ENCODE data around the gene METTL13.
"Not testable (repeated sequence)": the region's sequence is repeated elsewhere in the genome, so short reads cannot be mapped to it uniquely, and the experiment has no call there.

The METTL13 gene

DNA sequence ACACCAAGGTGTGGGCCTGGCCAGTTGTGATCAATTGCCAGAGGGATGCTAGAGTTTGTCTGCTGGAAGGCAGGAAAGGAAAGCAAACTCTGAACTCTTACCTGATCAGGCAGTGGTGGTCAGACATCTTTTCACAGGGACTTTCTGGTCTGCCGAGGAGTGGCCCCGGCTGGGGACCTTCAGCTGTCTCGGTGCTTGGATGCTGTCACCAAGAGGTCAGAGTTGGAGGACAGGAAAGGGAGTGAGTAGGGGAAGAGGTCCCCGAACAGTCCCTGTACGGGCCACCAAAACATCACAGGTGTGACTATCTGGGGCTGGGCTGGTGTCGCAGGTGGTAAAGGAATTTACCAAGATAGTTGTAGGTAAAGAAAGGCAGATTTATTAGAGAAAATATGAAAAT, 17.7 kb upstream of the METTL13 start:
- no peak for DNase-seq (ENCODE audit: low read depth in 2 of 2, low spot score in 1 of 2)

DNA sequence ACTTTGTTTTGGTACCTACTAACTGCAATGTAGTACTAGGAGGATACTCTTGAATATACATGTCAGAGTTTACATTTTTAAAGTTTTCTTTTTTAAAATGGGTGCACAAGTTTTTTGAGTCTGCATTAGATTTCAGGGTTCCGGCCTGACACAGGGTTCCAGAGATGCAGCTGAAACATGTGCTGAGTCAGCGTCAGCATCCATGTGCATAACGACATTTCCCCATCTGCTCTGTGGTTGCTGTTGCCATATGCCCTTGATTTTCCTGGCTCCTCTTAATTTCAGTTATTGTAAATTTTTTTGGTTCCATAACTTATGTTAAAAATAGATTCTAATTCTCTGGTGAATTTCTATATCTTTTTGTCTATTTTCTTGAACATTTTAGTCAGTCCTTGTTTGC, 12.3 kb upstream of the METTL13 start:
- no peak for DNase-seq (ENCODE audit: low read depth in 2 of 2, low spot score in 1 of 2)

DNA sequence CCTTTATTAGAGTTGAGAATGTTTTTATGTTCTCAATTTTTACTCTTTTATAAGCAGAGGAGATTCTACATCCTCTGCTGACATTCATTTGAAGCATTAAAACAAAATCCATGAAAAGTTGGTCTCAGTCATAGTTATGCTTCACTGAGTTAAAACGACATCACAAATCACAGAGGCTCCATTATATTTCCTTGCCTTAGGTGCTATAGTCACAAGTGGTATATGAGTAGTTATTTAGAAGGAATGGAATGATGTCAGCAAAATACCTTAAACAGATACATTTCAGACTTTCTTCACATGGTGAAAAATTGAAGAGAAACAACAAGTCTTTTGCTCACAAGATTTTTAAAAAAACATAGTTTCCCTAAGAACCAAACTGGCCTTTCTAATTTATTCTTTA, 11.7 kb upstream of the METTL13 start:
- DNase-seq (ENCODE audit: low read depth in 2 of 2, low spot score in 1 of 2) = no peak

DNA sequence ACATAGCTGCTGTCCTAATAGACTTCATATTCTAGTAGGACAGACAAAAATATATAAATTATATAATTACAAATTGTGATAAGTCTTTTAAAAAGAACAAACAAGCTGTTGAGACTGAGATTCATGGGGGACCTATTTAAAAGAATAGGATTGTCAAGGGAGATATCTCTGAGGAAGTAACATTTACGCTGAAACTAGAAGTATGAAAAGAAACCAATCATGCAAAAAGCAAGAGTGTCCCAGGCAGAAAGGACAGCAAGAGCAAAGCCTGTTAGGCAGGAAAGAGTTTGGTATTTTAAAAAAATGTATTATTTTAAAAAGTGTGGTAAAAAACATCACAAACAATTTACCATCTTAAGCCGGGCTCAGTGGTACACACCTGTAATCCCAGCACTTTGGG, 9.1 kb upstream of the METTL13 start:
- no peak for DNase-seq (ENCODE audit: low read depth in 2 of 2, low spot score in 1 of 2)

DNA sequence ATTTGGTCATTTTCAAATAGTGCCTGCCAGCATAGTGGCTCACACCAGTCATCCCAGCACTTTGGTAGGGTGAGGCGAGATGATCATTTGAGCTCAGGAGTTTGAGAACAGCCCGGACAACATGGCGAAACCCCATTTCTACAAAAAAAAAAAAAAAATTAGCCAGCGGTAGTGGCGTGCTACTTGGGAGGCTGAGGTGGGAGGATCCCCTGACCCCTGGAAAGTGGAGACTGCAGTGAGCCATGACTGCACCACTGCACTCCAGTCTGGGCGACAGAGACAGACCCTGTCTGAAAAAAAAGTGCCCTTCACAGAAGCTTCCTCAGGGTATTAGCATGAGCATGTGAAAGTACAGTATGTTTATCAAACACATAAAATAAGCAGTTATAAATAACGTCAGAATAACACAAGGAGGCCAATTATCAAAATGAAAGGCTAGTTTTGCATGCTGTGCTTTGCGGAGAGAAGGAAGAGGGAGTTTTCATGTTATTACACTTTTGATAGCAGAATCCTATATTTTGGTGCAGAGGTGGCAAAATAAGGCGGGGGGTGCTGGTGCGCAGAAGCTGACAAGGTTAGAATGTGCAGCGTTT, 781 bp upstream of the METTL13 start:
- no peak for DNase-seq (ENCODE audit: low read depth in 2 of 2, low spot score in 1 of 2)

DNA sequence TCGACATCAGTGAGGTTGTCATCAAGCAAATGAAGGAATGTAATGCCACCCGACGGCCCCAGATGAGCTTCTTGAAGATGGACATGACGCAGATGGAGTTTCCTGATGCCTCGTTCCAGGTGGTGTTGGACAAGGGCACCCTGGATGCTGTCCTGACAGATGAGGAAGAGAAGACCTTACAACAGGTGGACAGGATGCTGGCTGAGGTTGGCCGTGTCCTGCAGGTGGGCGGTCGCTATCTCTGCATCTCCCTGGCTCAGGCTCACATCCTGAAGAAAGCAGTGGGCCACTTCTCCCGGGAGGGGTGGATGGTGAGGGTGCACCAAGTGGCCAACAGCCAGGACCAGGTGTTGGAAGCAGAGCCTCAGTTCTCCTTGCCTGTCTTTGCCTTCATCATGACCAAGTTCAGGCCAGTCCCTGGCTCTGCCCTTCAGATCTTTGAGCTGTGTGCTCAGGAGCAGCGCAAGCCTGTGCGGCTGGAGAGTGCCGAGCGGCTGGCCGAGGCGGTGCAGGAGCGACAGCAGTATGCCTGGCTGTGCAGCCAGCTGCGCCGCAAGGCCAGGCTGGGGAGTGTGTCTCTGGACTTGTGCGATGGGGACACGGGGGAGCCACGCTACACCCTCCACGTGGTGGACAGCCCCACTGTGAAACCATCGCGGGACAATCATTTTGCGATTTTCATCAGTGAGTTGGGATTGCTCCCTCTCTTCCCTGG, 2.5 kb downstream of the METTL13 start:
- no peak for DNase-seq (ENCODE audit: low read depth in 2 of 2, low spot score in 1 of 2)

DNA sequence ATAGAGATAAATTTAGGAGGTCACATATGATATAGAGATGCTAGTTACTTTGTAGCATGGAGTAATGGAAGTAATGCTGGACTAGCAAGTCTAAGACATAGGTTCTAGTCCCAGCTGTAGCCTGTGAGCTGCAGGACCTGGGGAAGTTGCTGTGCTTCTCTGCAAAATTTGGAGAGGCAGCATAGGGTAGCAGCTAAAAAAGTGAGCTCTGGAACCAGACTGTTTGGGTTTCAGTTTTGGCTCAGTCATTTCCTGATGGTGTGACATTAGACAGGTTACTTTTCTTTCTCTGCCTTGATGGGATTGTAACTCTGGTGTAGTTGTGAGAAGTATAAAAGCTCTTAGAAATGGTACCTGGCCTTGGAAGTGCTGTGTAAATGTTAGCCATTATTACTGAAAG, 3.3 kb downstream of the METTL13 start:
- no peak for DNase-seq (ENCODE audit: low read depth in 2 of 2, low spot score in 1 of 2)

DNA sequence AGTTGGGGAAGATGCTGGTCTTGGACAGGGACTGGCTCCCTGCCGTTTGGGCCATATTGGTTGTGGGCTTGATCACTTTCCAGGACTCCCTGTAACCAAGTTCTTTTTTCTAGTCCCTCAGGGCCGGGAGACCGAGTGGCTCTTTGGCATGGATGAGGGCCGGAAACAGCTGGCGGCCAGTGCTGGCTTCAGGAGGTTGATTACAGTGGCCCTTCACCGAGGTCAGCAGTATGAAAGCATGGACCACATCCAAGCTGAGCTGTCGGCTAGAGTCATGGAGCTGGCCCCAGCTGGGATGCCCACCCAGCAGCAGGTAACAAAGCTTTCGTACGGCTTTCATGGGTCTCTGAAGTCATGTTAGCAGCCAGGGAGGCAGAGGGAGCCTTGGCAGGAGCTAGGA, 4.3 kb downstream of the METTL13 start:
- no peak for DNase-seq (ENCODE audit: low read depth in 2 of 2, low spot score in 1 of 2)

DNA sequence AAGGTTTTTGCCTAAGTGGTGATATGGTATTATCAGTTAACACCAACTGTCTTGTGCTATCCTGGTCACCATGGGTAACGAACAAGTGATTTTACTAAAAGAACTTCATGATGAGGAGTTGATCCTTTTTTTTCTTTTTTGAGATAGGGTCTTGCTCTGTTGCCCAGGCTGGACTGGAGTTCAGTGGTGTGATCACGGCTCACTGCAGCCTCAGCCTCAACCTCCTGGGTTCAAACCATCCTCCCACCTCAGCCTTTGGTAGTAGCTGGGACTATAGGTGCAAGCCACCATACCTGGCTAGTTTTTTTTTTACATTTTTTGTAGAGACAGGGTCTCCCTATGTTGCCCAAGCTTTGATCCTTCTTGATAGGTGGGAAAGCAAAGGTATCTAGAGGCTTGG, 5.1 kb downstream of the METTL13 start:
- no peak for DNase-seq (ENCODE audit: low read depth in 2 of 2, low spot score in 1 of 2)

DNA sequence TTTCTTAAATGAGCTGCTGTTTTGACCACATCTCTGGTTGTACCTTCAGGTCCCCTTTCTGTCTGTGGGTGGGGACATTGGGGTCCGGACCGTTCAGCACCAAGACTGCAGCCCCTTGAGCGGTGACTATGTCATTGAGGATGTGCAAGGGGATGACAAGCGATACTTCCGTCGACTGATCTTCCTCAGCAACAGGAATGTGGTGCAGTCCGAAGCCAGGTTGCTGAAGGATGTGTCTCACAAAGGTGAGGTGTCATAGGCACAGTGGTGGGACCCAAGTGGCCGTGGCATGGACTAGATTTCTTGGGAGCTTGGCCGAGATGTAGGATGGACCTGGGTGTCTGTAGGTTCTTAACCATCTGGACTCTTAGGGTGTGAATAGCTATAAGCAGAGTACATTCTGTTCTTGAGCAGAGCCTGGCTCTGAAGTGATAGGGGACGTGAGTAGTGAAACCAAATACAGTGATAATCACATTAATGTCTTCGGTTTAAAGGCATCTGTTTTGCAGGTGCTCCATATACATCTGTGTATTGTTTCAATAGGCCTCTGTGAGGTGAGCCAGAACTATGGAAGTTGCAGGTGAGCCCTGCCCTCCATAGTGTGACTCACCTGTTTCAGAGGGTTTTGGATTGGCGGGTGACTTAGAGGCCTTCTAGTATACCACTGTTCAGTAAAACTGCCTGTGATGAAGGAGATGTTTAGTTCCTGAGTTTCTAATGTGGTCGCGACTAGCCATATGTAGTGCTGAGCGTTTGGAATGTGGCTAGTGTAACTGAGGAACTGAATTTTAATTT, 6.4 kb downstream of the METTL13 start:
- no peak for DNase-seq (ENCODE audit: low read depth in 2 of 2, low spot score in 1 of 2)

DNA sequence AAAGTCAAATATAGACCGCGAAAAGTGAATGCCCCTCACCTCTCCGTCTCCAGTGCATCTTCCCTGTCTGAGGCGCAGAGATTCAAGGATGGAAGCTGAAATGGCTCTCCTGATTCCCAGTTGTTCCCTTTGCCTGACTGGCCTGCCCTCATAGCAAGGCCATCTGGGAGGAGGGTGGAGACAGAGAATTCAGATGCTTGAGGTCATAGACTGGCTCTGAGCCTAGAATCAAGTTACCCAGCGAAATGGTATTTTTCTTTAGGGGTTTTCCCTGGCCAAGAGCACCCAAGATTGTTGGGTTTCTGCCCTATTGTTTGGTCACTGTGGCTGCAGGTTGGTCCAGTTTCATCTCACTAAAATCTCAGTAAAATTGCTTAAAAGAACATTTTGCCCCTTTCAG, 7.2 kb downstream of the METTL13 start:
- no peak for DNase-seq (ENCODE audit: low read depth in 2 of 2, low spot score in 1 of 2)

DNA sequence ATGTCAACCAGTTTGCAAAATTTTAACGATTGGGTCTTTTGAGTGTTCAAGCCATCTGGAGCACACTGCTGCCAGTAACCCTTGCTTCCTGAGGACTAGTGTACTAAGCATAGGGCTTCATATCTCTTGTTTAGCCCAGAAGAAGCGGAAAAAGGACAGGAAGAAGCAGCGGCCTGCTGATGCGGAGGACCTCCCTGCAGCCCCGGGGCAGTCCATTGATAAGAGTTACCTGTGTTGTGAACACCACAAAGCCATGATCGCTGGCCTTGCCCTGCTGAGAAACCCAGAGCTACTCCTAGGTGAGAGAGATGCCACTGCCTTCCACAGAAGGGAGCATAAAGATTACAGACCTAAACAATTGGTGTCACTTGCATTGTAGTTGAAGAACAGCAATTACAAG, 8.9 kb downstream of the METTL13 start:
- DNase-seq (ENCODE audit: low read depth in 2 of 2, low spot score in 1 of 2) = no peak

DNA sequence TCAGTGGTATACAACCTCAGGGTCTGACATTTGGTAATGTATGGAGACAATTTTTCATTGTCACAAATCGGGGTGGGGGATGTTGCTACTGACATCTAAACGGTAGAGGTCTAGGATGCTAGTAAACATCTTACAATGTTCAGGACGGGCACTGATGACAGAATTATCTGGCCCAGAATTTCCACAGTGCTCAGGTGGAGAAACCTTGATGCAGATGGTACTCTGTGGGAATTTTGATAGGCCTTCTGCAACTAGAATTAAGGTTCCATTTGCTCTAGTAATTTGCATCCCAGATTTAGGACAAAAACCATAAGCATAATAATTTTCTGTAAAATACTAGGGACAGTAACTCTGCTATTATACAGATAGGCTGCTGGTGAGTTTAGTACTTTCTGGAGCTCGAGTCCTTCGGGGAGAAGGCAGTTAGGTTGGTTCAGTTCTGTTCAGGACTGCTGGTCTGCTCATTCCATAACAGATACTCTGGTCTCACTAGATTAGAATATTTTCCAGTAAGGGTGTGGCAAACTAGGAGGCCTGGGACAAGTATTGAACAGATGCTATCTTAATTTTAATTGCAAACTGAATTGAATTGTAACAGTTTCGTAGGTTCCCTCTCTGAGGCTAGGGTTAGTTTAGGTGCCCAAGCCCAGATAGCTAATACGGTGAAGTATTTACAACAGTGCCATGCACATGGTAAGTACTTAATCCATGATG, 11.4 kb downstream of the METTL13 start:
- no peak for DNase-seq (ENCODE audit: low read depth in 2 of 2, low spot score in 1 of 2)

DNA sequence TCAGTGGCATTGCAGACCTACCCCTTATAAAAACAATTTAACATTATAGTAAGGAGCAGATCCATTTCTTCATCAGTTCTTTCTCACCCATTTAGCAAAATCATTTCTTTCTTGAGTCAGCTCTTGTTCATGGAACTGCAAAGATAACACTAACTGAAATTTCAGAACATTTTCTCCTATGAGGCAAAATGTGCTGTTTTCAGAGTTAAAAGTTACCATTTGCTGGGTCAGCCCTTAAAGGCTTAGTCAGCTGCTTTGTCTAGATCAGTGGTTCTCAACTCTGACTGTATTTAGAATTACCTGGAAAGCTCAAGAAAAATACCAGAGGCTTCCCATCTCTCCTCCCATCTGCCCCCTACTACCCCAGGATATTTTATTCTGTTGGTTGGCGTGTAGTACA, 12.2 kb downstream of the METTL13 start:
- no peak for DNase-seq (ENCODE audit: low read depth in 2 of 2, low spot score in 1 of 2)

DNA sequence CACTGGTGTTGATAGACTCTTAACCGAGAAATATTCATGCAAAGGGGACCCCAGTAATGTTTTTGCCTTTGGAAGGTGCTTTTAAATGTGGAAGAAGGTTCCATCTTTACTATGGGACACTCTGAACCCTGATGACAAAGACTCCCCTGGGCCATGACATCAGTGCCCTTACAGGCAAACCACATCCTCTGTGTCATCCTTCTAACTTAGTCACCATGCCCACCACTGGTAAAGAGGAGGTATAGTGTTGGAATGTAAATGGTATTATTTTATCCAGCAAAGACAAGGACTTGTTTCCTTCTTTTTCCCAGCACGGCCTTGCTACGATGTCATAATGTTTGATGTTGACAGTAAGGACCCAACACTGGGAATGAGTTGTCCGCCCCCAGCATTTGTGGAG, 12.6 kb downstream of the METTL13 start:
- DNase-seq (ENCODE audit: low read depth in 2 of 2, low spot score in 1 of 2) = peak; percentile 26 to 32

DNA sequence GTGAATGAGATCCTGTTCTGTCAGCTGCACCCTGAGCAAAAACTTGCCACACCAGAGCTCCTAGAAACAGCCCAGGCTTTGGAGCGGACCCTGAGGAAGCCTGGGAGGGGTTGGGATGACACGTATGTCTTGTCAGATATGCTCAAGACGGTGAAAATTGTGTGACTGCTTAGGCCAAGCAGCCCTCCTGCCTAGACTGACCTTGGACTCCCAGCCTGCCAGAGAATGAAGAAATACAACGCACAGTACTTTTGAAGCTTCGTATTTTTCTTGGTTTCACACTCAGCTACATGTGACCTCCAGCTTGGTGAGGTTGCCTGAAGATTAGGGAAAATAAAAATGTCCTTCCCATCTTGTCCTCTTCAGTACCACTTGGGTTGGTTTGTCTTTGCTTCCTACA, 15.1 kb downstream of the METTL13 start:
- DNase-seq (ENCODE audit: low read depth in 2 of 2, low spot score in 1 of 2) = no peak

DNA sequence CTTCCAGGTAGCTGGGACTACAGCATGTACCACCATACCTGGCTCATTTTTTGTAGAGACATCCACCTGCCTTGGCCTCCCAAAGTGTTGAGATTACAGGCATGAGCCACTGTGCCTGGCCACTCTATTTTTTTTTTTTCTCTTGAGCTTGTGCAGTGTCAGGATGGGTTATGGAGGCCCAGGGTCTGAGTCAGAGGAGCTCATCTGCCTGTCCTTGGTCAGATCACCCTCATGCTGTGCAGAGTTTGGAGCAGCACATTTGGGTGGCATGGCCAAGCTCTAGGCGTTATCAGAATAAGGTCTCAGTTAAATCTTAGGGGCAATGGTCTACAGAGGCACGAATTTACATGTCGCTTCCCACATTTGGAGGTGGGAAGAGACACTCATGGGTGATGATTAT, 16.9 kb downstream of the METTL13 start:
- no peak for DNase-seq (ENCODE audit: low read depth in 2 of 2, low spot score in 1 of 2)

DNA sequence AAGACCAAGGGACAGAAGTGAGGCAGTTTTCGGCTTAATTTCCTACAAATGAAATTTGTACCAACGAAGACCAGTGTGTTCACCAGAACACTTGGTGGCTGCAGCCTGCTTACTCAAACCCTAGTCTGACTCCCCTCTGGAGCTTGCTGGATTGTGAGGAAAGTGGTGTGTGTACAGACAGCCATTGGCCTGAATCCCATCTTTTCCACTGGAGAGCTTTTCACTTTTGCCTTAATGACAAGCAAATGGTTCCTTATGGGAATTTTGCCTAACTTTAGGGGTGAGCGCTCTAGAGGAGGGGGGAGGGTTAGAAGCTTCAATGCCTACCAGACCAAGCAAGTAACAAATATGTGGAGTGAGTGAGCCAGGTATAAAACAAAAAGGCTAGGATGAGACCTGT, 17.3 kb downstream of the METTL13 start:
- no peak for DNase-seq (ENCODE audit: low read depth in 2 of 2, low spot score in 1 of 2)

DNA sequence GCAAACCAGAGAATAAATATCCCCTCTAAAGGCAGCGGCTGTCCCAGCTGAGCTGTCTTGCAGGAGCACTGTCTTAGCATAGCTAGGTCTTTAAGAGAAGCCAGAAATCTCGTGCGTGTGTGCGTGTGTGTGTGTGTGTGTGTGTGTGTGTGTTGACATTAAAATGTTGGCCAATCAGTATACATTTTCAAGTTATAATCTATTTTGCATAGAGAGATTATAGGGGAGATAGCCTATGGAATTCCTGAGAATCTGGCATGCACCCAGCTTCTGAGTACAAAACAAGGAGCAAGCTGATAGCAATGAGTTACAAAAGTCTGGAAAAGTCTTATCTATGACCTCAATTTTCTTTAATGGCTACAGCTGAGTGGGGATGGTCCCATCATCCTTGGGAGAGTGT, 17.7 kb downstream of the METTL13 start:
- DNase-seq (ENCODE audit: low read depth in 2 of 2, low spot score in 1 of 2) = no peak

DNA sequence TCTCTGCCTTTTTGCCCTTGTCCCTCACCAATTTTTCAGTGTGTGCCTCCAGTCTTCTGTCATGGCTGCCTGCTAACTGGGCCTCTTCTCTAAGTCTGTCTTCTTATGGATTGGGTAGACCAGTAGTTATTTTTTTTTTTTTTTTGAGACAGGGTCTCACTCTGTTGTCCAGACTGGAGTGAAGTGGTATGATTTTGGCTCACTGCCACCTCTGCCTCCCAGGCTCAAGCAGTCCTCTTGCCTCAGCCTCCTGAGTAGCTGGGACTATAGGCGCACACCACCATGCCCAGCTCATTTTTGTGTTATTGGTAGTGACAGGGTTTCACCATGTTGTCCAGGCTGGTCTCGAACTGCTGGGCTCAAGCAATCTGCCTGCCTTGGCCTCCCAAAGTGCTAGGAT, 18.2 kb downstream of the METTL13 start:
- DNase-seq (ENCODE audit: low read depth in 2 of 2, low spot score in 1 of 2) = not testable (repeated sequence)

DNA sequence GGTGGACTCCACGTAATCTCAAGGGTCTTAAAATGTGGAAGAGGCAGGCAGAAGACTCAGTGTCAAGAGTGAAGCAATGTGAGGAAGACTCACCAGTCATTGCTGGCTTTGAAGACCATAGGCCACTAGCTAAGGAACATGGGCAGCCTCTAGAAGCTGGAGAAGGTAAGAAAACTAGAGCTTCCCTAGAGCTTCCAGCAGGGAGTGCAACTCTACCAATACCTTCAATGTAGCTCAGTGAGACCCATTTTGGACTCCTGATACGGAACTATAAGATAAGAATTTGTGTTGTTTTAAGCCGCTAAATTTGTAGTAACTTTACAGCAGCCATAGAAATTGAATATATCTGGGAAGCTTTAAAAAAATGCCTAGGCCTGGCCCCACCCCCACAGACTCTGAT, 18.9 kb downstream of the METTL13 start:
- DNase-seq (ENCODE audit: low read depth in 2 of 2, low spot score in 1 of 2) = no peak

DNA sequence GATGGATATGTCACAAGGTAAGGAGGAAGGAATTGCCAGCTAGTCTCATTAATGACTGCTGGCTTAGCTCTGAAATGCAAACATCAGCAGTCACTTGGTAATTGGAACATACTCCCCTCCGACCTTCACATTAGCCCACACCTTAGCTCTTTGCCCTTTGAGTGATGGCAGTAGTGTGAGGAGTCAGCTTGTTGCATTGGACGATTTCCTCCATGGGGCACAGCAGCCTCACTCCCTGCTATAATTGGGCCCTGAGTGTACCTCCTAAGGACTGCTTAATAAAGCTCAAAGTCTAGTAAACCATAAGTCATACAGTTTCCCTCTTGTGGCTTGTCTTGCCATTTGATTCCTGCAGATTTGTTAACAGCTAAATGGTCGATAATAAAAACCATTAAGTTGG, 19.4 kb downstream of the METTL13 start:
- DNase-seq (ENCODE audit: low read depth in 2 of 2, low spot score in 1 of 2) = no peak
